ENCODE results near the gene SLC22A25. TPM values are rescaled to one million over a fixed set of nuclear protein-coding genes. Genes with fewer than 3 reads are reported as not detected.

The SLC22A25 gene
- total RNA-seq, 1 donor from 2014 or later, result 0.17 TPM

DNA sequence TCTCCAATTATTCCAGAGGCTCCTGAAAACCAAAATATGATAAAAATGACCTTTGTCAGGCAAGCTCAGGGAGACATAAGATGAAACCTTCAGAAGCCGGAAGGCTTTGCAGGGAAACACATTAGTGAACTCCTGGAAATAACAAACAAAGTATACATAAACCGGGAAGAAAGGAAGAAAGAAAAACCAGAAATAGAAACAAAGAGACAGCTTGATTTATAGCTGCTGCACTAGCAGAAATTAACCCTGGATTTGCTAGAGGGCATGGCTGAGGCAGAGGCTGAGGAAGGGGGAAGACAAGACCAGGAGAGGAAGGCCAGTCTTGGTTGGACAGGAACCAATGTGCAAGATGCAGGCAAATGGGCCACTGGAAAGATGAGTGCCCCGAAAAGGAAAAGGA lies 33.3 kb downstream of the SLC22A25 start:
- peaks cover 2% of the 10 kb centered on the region for H3K27me3 Mint-ChIP-seq
- H3K4me1 Mint-ChIP-seq (ENCODE audit: unreplicated experiment), result peaks cover 25% of the 10 kb centered on the region
- no peak for DNase-seq (ENCODE audit: extremely low spot score, unreplicated experiment)
- no peaks in the 10 kb centered on the region for H3K9me3 Mint-ChIP-seq
- H3K36me3 Mint-ChIP-seq, result no peaks in the 10 kb centered on the region
- H3K4me3 Mint-ChIP-seq, result no peak overlapping the region
- no peak for TF ChIP-seq CTCF (conservative IDR thresholded peaks at IDR 0.05)
- H3K27ac Mint-ChIP-seq, result no peak overlapping the region

Other genes with a start within 250 kb of the SLC22A25 start
- gene SLC22A8, start 227.8 kb downstream of the SLC22A25 start, total RNA-seq (ENCODE audit: low replicate concordance), result 0.17 and 0.85 TPM in 2 replicates
- not detected in 2 replicates for gene SLC22A24, start 99.4 kb downstream of the SLC22A25 start, total RNA-seq (ENCODE audit: low replicate concordance)
- 0.19 and 0.24 TPM in 2 replicates for gene SLC22A9, start 126.2 kb upstream of the SLC22A25 start, total RNA-seq (ENCODE audit: low replicate concordance)
- 2.0 and 9.9 TPM in 2 replicates for gene PLAAT5, start 247.6 kb upstream of the SLC22A25 start, total RNA-seq (ENCODE audit: low replicate concordance)